Endometrium (tissue), 2 donors: ENCODE data around the gene RUFY1.
A peak's percentile ranks its signal among the peaks of the same experiment; 100 is the strongest.
"Not testable (repeated sequence)": the region's sequence is repeated elsewhere in the genome, so short reads cannot be mapped to it uniquely, and the experiment has no call there.

Source experiments
- FAIRE-seq: peaks from 2 replicates; lab custom pipeline; 2012; peaks lifted over from hg19 to GRCh38; lab: Jason Lieb, UNC
- donor health status: control.
- donor health status: control.

Gene RUFY1

DNA sequence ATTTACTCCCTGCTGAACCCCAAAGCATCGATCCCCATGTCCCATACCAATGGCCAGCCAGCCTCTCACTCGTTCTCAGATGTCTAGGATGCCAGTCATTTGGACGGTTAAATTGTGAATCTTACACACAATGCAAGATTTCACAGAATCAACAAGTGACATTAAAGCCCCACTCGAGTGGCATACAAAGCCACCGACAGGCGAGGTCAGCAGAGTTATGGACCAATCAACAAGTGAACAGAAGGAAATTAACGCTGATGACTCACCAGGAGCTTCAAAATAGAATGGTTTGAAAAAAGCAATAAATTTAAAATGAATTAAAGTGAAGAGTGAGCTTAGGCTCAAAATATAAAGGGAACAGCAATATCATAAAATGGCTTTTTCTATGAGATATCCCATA lies 8.2 kb upstream of the RUFY1 start:
- no peak for FAIRE-seq

DNA sequence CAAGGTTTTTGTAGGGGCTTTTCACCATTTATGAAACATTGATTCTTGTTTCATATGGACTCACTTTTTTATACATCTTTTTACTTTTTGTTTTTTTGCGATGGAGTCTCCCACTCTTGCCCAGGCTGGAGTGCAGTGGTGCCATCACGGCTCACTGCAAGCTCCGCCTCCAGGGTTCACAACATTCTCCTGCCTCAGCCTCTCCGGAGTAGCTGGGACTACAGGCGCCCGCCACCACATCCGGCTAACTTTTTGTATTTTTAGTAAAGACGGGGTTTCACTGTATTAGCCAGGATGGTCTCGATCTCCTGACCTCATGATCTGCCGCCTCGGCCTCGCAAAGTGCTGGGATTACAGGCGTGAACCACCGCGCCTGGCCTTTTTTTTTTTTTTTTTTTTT lies 7.1 kb upstream of the RUFY1 start:
- not testable (repeated sequence) for FAIRE-seq

DNA sequence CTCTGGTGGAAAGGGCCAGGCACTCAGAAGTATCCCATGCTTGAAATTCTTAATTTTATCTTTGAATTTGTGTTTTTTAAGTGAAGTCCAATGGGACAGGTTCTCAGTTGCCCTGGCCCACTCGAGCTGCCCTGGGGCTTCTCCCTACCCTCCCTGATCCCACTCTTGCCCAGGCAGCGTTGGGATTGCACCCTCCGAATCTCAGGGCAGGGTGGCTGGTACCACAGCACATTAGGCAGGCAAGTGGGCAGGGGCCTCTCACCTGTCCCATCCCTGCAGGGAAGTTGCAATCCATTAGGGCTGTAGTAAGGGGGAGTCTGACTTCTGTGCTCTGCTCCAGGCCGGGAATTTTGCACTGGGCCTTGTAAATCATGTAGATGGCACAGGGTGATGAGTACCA lies 2.7 kb downstream of the RUFY1 start:
- no peak for FAIRE-seq

DNA sequence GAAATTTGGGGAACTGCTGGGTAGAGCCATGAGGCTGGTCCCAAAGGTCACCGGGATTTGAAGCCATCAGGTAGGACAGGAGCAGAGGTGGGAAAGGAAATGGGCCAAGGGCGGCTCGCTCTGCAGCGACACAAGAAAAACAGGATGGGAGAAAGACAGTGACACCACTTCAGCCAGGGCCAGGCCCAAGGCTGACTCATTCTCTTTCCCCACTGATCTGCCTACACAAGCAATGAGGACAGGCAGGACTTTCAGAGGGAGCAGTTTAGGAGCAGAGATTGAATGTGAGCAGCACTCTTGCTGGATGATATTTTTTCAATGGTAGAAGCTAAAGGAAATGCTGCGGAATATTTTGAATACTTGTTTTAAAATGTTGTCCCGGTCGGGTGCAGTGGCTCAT lies 3.5 kb downstream of the RUFY1 start:
- no peak for FAIRE-seq

DNA sequence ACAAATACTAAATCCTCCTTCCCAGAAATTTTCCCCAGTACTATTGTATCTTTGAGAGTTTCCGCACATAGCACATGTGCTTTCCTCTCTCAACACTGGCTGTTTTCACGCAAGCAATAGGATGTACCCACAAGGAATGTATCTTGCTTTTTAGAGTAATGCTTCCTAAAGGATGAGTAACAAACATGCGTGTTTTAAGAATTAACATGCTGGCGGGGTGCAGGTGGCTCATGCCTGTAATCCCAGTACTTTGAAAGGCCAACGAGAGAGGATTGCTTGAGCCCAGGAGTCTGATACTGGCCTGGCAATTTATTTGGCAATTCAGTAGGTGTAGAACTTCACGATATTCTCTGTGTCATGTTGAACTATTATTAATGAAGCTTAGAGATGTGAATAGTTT lies 4.6 kb downstream of the RUFY1 start:
- no peak for FAIRE-seq

DNA sequence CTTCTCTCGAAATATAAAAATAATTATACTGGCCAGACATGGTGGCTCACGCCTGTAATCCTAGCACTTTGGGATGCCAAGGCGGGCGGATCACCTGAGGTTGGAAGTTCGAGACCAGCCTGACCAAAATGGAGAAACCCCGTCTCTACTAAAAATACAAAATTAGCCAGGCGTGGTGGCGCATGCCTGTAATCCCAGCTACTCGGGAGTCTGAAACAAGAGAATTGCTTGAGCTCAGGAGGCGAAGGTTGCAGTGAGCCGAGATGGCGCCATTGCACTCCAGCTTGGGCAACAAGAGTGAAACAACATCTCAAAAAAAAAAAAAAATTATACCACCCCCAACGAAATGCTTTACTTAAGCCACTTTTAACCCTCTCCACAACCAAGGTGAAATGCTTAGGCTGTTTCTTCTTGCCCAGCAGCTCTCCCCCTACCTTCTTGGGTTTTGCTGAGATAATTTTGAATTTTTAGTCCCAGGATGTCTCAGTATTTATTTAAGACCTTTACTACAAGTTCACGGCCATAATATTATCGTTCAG lies 8.0 kb downstream of the RUFY1 start:
- not testable (repeated sequence) for FAIRE-seq

DNA sequence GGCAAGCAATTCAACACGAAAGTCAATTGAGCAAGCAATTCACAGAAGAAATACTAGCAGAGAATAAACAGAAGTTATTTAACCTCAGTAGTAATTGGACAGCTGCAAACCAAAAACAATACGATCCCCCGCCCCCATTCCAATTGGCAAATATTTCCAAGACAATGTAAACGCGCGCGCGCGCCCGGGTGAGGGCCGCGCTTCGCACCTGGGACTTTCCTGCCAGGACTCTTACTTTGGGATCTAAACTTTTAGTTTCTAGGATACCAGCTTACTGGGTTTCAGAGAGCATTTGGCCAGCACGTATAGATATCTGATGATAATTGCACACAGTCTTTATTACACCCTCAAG lies 8.6 kb downstream of the RUFY1 start:
- FAIRE-seq: peak; percentile 50

DNA sequence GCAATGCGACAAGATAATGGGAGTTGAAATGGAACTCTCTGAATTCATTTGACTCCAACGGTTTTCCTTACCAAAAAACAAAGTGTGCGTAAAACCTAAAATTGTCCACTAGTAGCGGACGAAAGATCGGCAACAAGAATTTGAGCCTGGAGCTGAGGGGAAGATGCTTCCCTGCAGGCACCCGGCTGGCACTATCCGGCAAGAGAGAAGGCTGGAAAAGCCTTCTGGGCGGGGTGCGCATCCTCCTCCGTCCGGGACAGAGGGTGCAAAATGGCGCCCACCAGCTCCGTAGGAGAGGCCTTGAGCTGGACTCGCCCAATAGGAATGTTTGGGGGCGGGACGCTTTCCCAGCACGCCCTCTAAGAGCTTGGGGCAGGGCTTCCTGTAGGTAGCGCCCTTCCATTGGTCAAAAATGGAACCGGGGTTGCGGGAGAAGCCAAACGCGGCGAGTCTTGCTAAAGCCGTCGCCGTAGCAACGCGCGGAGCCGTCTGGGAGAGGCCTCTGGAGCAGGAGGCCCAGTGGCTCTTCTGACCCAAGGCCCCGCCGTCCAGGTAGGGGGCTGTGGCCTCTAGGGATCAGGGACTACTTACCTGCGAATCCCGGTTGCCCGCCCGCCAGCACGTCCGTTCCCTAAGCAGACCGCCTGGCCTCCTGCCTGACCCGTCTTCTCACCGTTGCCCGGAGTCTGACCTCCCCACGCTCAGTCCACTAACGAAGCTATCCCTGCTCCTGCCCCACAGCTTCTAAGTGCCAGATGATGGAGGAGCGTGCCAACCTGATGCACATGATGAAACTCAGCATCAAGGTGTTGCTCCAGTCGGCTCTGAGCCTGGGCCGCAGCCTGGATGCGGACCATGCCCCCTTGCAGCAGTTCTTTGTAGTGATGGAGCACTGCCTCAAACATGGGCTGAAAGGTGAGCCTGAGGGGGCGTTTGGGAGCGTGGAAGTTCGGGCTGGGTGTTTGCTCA lies 9.2 kb downstream of the RUFY1 start:
- FAIRE-seq: peak; percentile 93

DNA sequence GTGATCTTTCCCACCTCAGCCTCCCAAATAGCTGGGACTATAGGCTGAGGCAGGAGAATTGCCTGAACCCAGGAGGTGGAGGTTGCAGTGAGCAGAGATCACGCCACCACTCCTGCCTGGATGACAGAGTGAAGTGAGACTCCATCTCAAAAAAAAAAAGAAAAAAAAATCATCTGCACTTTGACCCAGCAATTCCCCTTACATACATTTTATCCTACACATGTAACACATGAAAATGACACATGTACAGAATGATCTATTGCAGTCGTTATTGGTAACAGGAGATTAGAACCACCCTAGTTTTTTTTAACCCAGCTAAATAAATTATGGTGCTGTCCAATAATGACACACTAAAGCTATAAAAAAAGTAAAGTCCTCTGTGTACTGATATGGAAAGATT lies 14.2 kb downstream of the RUFY1 start:
- no peak for FAIRE-seq

DNA sequence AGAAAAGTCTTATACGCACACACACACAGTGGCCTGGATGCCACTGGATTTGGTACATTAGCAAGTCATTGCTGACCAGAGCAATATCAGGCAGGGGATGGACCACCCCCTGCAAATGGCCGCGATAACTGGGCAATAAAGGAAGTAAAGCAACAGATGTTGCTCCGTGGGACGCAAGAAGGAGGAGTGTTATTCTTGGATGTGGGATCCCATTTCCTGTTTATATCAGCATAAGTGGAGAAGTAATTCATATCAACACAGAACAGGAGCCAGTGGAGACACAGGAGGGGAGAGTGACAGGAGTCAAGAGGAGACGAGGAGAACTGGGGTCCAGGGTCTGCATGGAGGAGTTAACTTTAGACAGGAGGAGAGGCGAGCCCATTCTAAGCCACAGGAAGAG lies 18.4 kb downstream of the RUFY1 start:
- FAIRE-seq: no peak

DNA sequence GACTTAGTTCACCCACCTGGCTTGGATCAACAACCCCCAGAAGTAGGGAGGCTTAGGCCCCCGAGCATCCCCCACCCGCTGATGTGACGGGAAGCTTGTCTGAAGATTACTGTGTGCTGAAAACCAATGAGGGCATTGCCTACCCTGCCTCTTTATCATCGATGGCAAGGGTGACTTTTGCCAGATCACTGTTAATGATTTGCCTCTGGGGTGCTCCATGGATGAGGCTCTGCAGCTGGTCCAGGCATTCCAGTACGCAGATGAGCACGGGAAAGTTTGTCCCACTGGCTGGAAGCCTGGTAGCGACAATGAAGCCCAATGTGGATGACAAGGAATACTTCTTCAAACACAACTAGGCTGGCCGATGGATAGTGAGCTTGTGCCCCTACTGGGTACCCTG lies 22.0 kb downstream of the RUFY1 start:
- FAIRE-seq: no peak

DNA sequence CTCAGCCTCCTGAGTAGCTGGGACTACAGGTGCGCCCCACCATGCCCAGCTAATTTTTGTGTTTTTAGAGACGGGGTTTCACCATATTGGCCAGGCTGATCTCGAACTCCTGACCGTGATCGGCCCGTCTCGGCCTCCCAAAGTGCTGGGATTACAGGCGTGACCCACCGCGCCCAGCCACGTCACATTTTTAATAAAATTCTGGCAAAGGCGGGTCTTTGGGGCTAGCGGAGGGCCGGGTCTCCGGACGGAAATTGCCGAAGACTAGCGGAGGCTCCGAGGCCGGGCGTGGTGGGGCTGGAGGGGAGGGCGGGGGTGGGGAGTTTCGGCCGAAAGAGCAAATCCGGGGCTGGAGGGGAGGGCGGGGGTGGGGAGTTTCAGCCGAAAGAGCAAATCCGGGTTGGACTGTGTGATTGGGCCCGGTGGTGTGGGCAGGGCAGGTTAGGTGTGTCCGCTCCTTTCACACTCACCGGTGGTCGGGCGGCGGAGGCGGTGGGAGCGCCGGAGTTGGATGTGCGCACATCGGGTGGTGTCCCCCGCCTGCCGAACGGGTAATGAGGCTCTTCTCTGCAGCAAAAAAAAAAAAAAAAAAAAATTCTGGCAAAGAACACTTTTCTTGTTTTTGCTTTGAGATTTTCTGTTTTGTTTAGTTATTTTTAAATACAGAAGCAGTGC lies 27.1 kb downstream of the RUFY1 start:
- FAIRE-seq: no peak

DNA sequence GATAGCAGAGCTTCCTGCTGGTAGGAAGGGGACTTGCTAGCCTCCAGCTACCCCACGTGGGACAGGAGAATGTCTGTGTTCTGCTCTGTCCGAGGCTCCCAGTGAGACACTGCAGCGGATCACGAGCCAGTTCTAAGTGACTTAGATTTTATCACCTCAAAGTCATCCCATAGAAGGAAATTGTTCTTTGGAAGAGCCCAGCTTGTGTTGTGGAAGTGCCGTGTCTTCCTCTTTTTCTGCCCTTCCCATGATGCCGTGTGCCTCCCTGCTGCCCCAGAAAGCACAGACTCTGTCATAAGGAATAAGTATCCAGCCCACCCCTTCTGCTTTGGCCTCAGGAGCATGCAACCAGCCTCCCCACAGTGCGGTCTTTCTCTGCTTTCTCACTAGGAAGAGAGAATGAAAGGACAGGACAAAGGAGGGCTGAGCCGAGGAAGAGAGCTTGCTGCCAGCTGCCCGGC lies 35.6 kb downstream of the RUFY1 start:
- no peak for FAIRE-seq

DNA sequence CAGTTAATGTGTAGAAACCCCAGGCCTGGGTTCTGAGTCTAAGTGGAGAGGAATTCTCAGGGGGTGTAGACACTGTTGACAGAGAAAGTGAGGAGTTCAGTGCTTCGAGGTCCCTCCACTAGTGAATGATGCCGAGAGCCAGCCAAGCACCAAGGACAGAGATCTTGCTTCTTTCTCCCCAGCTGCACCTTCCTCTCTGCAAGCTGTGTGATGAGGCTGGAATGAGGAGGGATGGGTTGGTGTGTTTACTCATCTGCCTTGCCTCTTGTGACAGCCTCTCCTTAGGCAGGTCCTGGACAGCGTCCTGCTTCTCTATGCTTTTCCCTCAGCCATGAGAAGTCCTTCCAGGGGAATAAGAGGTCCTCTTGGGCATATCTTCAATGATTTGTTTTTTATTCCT lies 37.8 kb downstream of the RUFY1 start:
- no peak for FAIRE-seq

DNA sequence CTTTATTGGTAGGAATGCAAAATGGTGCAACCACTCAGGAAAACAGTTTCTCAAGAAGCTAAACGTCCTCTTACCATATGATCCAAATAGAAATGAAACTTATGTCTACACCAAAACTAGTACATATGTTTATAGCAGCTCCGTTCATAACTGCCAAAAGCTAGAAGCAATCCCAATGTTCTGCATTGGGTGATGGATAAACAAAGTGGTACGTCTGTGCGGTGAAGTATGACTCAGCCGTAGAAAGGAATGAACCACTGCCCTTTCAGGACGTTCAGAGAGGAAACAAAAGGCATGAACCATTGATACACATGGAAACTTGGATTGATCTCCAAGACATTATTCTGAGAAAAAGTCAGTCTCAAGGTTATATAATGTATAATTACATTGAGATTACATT lies 45.6 kb downstream of the RUFY1 start:
- FAIRE-seq: no peak

DNA sequence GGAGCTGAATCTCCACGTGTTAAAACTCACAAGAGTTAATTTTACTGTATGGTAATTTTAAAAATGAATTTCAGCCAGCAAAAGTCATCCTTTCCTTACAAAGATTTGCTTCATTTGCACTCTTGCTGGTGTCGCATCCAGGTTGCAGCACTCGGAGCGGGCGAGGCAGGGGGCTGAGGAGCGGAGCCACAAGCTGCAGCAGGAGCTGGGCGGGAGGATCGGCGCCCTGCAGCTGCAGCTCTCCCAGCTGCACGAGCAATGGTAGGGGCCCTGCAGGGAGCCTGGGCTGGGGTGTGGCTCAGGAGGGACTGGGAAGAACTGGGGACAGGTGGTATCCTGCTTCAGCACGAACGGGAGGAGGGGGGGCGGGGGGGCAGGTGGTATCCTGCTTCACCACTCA lies 46.1 kb downstream of the RUFY1 start:
- FAIRE-seq: no peak

DNA sequence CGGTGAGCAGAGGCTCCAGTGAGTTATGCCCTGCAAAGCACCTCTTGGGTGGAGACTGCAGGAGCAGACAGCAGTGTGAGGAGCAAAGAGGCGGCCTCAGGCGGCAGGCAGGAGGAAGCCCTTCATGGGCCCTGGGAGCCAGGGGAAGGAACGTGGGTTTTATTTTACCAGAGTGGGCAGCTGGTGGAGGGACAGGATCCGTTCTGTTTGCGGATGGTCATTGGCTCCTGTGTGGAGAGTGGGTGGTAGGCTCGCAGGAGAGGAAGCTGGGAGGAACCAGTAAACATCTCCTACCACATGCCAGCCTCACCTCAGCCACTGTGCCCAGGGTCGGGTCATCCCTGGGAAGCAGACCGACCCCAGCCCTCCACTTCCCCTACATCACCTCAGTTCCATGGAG lies 48.7 kb downstream of the RUFY1 start:
- no peak for FAIRE-seq

DNA sequence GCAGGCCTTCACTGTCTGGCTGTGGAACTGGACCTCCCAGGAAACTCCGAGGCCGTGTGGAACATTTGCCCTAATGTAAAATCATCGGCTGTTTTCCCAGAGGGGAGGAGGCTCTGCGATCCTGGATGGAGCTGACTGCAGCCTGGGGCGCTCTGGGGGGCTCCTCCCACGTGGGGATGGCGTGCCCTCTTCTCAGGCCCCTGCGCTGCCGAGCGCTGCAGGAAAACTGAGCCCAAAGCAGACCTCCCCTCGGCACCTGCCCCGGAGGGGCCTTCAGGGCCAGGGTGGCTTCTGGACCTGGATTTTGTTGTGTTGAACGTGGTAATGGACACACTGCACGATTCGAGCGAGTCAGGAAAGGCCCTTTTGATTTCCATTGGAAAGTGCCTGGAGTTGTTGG lies 49.2 kb downstream of the RUFY1 start:
- FAIRE-seq: no peak

DNA sequence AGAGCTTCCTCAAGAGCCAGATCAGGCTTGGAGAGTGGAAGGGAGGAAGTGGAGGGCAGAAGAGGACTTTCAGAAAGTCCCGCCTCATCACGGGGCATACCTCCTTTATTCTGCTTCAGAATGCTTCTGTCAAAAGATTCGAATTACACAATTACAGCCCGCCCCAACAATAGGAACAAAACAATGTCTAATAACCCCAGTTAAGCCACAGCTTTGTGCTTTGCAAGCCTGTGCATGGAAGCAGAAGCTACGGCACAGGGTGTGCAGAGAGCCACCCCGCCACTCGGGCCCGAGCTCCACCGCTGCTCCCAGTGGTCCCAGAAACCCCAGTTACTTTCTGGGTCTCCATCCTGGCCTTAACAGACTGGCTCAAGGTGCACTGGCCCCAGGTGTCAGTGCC lies 49.6 kb downstream of the RUFY1 start:
- FAIRE-seq: no peak

DNA sequence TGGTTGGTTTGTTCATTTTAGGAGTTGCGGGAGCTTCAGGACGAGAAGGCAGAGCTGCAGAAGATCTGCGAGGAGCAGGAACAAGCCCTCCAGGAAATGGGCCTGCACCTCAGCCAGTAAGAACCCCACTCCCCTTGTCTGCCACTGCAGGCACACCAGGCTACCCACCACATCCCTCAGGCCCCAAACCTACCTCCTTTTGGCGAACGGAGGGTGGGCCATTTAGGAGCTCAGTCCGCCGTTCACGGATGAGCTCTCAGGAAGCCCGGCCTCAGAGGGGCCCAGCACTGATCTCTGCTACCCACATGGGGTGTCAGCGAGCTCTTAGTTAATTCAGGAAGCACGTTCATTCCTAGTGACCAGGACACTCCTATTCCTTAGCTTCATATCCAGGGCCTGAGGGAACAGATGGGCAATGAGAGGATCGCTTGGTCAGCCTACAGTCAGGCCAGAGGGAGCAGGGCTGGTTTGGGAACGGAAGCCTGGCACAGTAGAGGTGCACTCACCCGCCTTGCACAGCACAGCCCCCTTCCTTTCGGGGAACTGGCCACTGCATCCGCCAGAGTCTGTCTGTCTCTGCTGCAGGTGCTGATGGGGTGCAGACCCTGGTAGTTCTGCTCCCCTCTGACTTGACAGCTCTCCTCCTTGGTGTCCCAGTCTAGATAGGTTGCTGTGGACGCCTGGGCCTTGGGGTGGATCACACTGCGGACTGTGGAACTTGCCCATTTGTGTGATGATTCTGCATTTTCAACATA lies 51.7 kb downstream of the RUFY1 start:
- FAIRE-seq: no peak

DNA sequence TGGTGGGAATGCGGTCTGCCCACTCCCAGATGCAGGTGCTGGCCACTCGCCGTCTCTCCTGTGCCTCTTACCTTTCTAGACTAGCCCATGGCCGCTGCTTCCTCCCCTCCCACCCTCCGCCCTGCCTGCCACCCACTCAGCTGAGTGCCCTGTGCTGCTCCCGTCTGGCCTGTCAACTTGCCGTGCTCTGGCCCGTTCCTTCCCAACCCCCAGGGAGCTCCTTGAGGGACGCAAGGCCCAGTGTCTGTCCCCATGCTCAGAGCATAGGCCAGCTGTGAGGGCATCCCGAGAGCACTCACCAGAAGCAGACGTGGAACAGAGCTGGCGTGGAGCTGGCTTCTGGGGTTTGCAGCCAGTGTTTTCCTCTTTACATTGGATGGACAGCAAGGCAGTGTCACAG lies 53.0 kb downstream of the RUFY1 start:
- no peak for FAIRE-seq

DNA sequence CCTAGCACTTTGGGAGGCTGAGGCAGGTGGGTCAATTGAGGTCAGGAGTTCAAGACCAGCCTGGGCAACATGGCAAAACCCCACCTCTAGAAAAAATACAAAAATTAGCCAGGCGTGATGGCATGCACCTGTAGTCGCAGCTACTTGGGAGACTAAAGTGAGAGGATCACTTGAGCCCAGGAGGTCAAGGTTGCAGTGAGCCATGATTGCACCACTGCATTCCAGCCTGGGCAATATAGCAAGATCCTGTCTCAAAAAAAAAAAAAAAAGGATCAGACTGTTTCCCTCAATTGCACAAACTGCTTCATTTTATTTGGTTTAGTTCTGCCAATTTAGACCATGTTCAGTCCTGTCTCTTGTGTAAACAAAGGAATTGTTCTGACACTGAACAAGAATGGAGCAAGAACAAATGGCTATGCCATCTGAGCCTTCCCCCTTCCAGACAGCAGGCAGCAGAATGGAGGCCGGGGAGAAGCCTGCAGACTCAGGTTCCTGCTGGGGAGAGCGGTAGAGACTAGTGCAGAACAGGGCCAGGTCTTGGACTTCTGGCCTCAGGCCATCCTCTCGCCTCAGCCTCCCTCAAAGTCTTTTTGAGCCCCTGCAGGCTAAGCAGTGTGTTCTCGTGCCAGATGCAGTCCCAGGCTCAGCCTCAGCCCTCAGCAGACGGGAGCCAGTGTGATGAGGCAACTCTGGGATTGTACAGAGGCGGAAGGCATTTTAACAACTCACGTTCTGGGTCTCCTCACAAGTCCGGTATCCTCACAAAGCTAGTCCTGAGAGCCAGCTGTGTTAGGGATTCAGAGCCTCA lies 54.9 kb downstream of the RUFY1 start:
- FAIRE-seq: peak; percentile 12
